IPS-15b (cell line): ENCODE results near the gene NUP214.
"Not testable (repeated sequence)": the region's sequence is repeated elsewhere in the genome, so short reads cannot be mapped to it uniquely, and the experiment has no call there.

Experiments used
- H3K27me3 ChIP-seq: one replicate; pipeline ENCODE4 v1.6.1; 2013; ENCODE audit warnings: low read length; ENCODE audit not compliant: control insufficient read depth, insufficient read depth
- H3K36me3 ChIP-seq: one replicate; pipeline ENCODE4 v1.6.1; 2013; ENCODE audit warnings: low read length; ENCODE audit not compliant: control insufficient read depth, insufficient read depth
- H3K4me1 ChIP-seq: one replicate; pipeline ENCODE4 v1.6.1; 2013; ENCODE audit warnings: mild to moderate bottlenecking, low read length; ENCODE audit not compliant: control insufficient read depth, insufficient read depth
- H3K4me3 ChIP-seq: one replicate; pipeline ENCODE4 v1.5.1; 2013; ENCODE audit warnings: low read depth, low read length
- H3K9ac ChIP-seq: one replicate; pipeline ENCODE4 v1.6.1; 2013; ENCODE audit warnings: low read depth, mild to moderate bottlenecking, low read length
- H3K9me3 ChIP-seq: one replicate; pipeline ENCODE4 v1.6.1; 2013; ENCODE audit warnings: mild to moderate bottlenecking, low read length; ENCODE audit not compliant: control insufficient read depth, insufficient read depth

NUP214 gene

DNA sequence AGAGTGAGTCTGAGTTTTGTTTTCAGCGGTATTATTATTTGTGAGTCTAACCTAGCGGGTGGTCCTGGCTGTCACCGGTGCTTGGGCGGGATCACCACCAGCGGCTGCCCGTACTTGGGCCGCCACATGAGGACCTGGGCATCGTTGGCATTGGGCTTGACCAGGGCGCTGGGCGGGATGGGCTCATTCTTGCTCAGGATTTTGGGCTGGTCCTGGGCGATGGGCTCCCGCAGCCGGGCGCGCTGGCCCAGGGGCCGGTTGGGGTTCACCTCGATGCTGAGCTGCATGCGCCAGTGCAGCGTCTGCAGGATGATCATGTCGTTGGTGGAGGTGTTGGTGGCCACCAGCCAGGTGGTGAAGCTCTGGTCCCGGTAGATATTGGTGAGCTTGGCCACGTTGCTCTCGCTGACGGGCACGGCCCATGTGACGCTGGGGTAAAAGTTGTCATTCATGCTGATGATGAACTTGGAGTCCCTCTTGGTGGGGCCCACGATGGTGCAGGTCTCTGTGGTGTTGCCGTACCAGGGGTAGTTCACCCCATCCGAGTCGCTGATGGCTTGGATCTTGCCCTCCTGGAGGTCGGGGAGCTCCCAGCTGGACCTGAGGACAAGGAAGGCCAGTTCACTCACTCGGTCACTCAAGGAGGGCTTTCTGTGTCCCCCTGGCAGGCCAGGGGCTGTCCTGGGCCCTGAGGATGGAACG, 135.5 kb downstream of the NUP214 start:
- Histone ChIP-seq H3K9me3 (no peaks in the 10 kb centered on the region), H3K9ac (no peak overlapping the region), H3K4me1 (no peaks in the 10 kb centered on the region), H3K36me3 (peaks cover 14% of the 10 kb centered on the region), H3K4me3 (no peak overlapping the region), H3K27me3 (no peaks in the 10 kb centered on the region)

DNA sequence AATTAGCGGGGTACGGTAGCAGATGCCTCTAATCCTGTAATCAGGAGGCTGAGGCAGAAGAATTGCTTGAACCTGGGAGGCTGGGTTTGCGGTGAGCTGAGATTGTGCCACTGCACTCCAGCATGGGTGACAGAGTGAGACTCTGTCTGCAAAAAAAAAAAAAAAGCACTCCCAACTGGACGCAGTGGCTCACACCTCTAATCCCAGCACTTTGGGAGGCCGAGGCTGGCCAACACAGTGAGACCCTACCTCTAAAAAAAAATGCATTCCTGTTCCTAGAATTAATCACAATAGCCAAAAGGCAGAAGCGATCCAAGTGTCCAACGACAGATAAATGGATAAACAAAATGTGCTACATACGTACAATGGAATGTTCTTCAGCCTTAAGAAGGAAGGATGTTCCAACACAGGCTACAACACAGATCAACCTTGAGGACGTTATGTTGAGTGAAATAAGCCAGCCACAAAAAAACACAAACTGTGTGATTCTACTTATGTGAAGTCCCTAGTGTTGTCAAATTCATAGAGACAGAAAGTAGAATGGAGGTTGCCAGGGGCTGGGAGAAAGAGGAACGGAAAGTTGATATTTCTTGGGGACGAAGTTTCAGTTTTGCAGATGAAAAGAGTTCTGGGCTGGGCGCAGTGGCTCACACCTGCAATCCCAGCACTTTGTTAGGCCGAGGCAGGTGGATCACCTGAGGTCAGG, 137.1 kb downstream of the NUP214 start:
- Histone ChIP-seq H3K27me3 (no peaks in the 10 kb centered on the region), H3K9ac (no peak overlapping the region), H3K9me3 (no peaks in the 10 kb centered on the region), H3K4me1 (no peaks in the 10 kb centered on the region), H3K36me3 (peaks cover 14% of the 10 kb centered on the region), H3K4me3 (no peak overlapping the region)

DNA sequence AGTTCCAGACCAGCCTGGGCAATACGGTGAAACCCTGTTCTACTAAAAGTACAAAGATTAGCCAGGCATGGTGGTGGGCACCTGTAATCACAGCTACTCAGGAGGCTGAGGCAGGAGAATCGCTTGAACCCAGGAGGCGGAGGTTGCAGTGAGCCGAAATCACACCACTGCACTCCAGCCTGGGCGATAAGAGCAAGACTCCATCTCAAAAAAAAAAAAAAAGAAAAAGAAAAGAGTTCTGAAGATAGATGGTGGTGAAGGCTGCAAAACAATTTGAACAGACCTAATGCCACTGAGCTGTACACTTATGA, 137.6 kb downstream of the NUP214 start:
- not testable (repeated sequence) for H3K4me1 ChIP-seq, H3K9me3 ChIP-seq, H3K9ac ChIP-seq, H3K4me3 ChIP-seq, H3K27me3 ChIP-seq
- peaks cover 14% of the 10 kb centered on the region for H3K36me3 ChIP-seq

DNA sequence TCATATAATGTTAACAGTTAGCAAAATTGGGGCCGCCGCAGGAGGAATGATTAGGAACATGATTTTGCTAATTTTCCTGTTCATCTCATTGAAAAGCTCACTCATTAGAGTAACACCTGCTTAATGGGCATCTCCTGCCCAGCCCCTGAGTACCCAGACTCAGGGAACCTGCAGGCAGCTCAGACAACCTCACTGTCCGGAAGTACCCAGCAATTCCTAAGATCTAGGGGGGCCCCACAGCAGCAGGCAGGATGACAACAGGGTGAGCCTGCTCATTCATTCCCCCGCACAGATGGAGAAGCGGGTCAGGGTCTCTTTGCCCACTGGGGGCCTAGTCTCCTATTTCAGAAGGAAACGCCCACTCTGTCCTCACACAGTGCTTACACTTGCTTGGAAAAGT, 138.3 kb downstream of the NUP214 start:
- Histone ChIP-seq H3K4me1 (no peaks in the 10 kb centered on the region), H3K27me3 (no peaks in the 10 kb centered on the region), H3K9me3 (no peaks in the 10 kb centered on the region), H3K4me3 (no peak overlapping the region), H3K36me3 (peaks cover 14% of the 10 kb centered on the region), H3K9ac (no peak overlapping the region)

DNA sequence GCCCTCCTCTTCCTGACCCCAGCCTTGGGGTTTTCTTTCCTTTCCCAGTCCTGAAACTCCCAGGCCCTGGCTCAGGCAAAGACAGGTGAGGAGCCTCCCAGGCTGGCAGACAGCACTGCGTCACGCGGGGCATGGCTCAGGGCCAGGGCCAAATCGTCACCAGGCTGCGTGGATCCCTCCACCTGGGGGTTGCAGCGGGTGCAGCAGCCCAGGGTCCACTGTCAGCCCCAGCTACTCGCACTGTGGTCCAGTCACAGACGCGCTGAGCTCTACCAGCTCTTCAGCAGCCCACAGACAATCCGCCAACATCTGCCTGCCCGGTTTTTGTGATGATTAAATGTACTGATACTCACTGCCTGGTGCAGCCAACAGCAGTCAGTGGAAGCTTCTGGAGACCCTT, 138.8 kb downstream of the NUP214 start:
- Histone ChIP-seq H3K36me3 (peaks cover 14% of the 10 kb centered on the region), H3K4me3 (no peak overlapping the region), H3K27me3 (no peaks in the 10 kb centered on the region), H3K9me3 (no peaks in the 10 kb centered on the region), H3K4me1 (no peaks in the 10 kb centered on the region), H3K9ac (no peak overlapping the region)

DNA sequence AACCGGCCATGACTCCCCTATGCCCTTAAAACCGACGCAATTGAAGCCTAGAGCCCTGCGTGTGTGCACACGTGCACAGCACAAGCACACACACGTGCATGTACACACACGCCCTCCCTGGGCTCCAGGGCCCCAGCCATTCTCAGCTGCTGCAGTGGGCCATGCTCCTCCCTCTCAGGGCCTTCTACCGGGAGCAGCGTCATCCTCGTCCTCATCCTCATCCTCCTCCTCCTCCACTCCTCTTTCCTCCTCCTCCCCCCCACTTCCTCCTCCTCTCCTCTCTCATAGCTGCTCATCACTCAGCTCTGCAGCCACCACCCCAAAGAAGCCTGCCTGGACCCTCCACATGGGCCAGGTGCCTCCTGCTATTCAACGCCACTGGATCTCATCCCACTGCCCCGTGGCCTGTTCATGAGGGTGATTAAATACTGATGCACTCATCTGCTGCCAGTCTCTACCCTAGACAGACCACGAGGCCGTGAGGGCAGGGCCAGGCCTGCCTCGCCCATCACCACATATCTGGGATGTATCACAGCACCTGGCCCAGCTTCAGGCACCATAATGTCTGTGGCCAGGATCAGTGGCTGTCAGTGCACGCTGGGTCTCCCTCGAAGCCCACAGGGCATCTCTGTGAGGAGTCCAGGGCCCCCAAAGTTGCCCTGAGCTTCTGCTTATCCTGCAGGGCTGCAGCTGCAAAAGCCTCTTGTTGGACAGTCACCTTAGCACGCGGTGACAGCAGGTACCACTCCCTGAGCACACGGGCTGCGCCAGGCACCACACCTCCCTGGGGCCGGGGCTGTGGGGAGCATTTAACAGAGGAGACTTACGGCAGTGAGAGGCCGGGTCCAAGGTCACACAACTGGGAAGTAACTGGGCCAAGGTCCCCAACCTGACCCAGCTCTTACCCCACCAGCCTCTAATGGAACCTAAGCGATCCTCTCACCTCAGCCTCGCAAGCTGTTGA, 141.2 kb downstream of the NUP214 start:
- Histone ChIP-seq H3K36me3 (peaks cover 5% of the 10 kb centered on the region), H3K9ac (no peak overlapping the region), H3K4me3 (no peak overlapping the region), H3K9me3 (no peaks in the 10 kb centered on the region), H3K27me3 (no peaks in the 10 kb centered on the region), H3K4me1 (no peaks in the 10 kb centered on the region)

DNA sequence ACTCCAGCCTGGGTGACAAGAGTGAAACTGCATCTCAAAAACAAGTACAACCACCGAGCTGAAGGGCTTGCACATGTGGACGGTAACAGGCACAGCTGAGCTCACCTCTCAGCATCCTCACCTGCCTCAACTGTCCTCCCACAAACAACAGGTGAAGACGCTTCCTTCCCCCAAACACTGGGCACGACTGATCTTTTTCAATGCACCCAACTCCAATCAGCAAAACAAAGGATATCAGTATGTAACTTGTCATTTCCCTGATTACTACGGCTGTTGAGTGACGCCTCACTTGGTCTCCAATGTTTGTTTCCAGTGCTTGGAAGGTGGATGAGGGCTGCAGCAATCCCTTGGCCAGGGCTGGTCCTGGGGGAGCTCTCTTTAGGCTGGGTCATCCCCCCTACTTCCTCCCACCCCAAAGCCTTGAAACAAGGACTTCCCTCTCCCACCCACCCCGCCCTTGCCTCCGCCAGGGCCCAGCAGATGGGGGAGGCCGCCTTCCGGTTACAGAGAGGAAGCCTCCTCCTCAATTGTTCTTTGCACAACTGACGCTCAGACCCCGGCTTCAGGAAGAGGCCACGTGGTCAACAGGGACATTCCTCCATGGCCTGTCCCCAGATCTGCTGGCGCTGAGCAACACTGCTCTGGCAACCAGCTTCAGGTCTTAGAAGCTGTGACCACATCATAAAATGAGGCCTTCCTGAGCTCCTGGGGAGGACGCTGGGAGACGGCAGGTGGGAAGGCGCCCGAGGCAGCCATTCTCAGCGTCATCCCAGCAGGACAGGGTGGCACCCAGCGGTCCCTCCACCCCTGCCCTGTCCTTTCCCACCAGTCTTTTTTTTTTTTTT, 145.0 kb downstream of the NUP214 start:
- Histone ChIP-seq H3K9ac (no peak overlapping the region), H3K36me3 (peaks cover 4% of the 10 kb centered on the region), H3K9me3 (no peaks in the 10 kb centered on the region), H3K4me3 (no peak overlapping the region), H3K4me1 (peaks cover 2% of the 10 kb centered on the region), H3K27me3 (peaks cover 4% of the 10 kb centered on the region)

DNA sequence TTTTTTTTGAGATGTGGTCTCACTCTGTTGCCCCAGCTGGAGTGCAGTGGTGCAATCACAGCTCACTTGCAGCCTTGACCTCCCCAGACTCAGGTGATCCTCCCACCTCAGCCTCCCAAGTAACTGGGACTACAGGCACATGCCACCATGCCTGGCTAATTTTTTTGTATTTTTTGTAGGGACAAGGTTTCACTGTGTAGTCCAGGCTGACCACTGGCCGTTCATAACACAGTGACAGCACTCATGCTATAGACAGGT, 145.6 kb downstream of the NUP214 start:
- not testable (repeated sequence) for H3K4me3 ChIP-seq, H3K9me3 ChIP-seq, H3K4me1 ChIP-seq, H3K9ac ChIP-seq, H3K27me3 ChIP-seq, H3K36me3 ChIP-seq

DNA sequence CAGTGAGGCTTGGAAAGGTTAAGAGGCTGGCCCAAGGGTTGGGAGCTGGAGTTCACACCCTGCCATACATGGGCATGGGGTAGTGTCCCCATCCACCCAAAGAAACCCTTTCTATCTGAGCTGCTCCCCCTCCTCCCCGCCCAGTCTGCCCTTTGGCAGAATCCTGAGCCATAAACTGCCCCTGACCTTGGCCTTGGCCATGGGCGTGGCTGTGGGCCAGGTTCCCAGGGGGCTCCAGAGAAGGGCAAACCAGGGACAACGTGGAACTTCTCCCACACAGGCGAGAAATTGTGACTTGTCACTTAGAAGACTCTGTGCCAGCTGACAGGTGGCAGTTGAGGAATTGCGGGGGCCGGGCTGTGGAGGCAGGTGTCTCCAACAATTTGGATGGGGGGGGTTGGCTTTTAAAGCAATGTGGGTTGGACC, 146.1 kb downstream of the NUP214 start:
- H3K4me3 ChIP-seq: no peak overlapping the region
- no peaks in the 10 kb centered on the region for H3K9me3 ChIP-seq
- H3K27me3 ChIP-seq: peaks cover 14% of the 10 kb centered on the region
- peaks cover 5% of the 10 kb centered on the region for H3K4me1 ChIP-seq
- no peaks in the 10 kb centered on the region for H3K36me3 ChIP-seq
- no peak overlapping the region for H3K9ac ChIP-seq

DNA sequence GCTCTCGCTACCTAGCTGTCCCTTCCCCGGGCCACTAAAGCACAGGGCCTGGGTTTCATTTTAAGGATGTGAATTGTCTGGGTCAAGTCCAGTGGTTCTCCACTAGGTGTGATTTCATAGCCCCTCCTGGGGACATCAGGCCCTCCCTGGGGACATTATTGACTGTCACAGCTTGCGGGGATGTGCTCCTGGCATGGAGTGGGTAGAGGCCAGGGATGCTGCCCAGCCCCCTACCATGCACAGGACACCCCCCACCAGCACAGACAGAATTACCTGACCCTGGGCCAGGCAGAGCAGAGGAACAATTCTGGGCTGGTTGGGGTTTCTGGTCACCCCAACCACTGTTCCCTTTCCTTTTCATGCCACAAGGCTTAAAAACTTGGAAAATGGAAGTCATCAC, 146.8 kb downstream of the NUP214 start:
- Histone ChIP-seq H3K4me1 (peaks cover 5% of the 10 kb centered on the region), H3K36me3 (no peaks in the 10 kb centered on the region), H3K27me3 (peaks cover 14% of the 10 kb centered on the region), H3K9ac (no peak overlapping the region), H3K4me3 (no peak overlapping the region), H3K9me3 (no peaks in the 10 kb centered on the region)

DNA sequence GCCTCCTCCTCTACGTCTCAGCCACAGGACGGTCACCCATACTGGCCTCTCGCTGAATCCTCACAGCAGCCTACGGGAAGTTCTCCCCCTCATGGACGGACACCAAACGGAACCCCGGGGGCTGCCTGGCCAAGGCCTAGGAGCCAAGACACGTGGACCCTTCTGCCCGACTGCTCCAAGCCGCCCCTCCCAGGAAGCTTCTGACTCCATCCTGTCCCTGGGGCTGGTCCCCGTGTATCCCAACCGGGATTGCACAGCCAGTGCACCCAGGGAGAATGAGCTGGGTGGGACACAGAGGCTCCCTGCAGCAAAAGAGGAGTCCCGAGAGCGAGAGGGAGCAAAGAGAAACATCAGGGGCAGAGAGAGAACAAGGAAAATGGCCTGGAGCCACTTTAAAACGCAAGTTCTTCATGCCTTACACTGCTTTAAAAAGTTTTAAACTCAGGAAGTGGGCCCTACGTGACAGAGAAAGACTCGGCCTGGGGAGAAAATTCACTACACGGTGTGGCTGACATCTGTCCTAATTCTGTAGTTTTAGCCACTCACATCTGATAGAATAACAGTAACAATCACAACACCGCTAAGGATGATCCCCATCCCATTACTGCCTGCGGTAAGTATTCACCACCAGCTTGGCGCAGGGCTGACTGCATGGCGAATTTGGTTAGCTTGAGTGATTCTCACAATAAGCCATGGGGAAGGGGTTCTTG, 147.9 kb downstream of the NUP214 start:
- Histone ChIP-seq H3K27me3 (peaks cover 14% of the 10 kb centered on the region), H3K9ac (no peak overlapping the region), H3K36me3 (no peaks in the 10 kb centered on the region), H3K4me3 (no peak overlapping the region), H3K4me1 (peaks cover 5% of the 10 kb centered on the region), H3K9me3 (no peaks in the 10 kb centered on the region)
